GM12878 (cell line): ENCODE results near the gene IPO5. TPM values are rescaled to one million over a fixed set of nuclear protein-coding genes. Genes with fewer than 3 reads are reported as not detected.

Experiments used
- ATAC-seq: fragments of 200-7000 bp; cut with Tn5 transposase; 3 replicates; pipeline ENCODE4 v1.9.1; 2020; ENCODE audit warnings: mild to moderate bottlenecking, moderate library complexity
- BruUV-seq: library from RNA; stranded (reverse); fragments of 400-500 nt; replicated peaks from 2 replicates; lab custom pipeline; 2021; lab: Mats Ljungman, UMichigan
- CTCF ChIA-PET: fragments of 300-600 bp; sonication (Branson Sonifier 250); formaldehyde crosslinking; extraction: SDS; loops from one replicate; lab custom pipeline; 2021; ENCODE audit warnings: inconsistent platforms; lab: Yijun Ruan, JAX
- POLR2A ChIA-PET: fragments of 350-600 bp; formaldehyde crosslinking; extraction: SDS; loops from one replicate; lab custom pipeline; 2021; ENCODE audit warnings: inconsistent platforms; lab: Charles Lee
- RAD21 ChIA-PET: fragments of 300-600 bp; sonication (Branson Sonifier 250); formaldehyde crosslinking; loops from one replicate; lab custom pipeline; 2023; ENCODE audit warnings: antibody characterized with exemption; ENCODE audit not compliant: unreplicated experiment; lab: Charles Lee
- SMC1A ChIA-PET: fragments of 300-600 bp; sonication (Branson Sonifier 250); formaldehyde crosslinking; loops from one replicate; lab custom pipeline; 2023; ENCODE audit not compliant: unreplicated experiment, uncharacterized antibody; lab: Charles Lee
- DNase-seq: peaks from one replicate; pipeline ENCODE4 v3.0.0-alpha.2; 2011; ENCODE audit warnings: low read depth, low spot score
- FAIRE-seq: peaks from 3 replicates; lab custom pipeline; 2011; peaks lifted over from hg19 to GRCh38; lab: Jason Lieb, UNC
- H2AFZ ChIP-seq: 2 replicates; pipeline ENCODE4 v1.6.0; 2011; ENCODE audit warnings: low read depth, low read length, control low read depth; ENCODE audit not compliant: control insufficient read depth
- H3K27ac ChIP-seq: 2 replicates; pipeline ENCODE4 v1.5.1; 2011; ENCODE audit warnings: control low read depth; ENCODE audit not compliant: control insufficient read depth, insufficient read depth
- H3K27me3 ChIP-seq, 2 experiments: replicated peaks in 1 of 2; 2 replicates each; pipeline versions ENCODE4 v1.6.0 to v1.6.1; 2011; ENCODE audit warnings: low read length in 1 of 2; ENCODE audit not compliant: control insufficient read depth in 2 of 2, insufficient read depth in 2 of 2
- H3K36me3 ChIP-seq, 2 experiments: 2 replicates each; pipeline ENCODE4 v1.5.1; 2011; ENCODE audit warnings: low read length in 1 of 2; ENCODE audit not compliant: control insufficient read depth in 2 of 2, insufficient read depth in 2 of 2
- H3K4me1 ChIP-seq: 2 replicates; pipeline ENCODE4 v1.6.1; 2011; ENCODE audit warnings: mild to moderate bottlenecking, low read length, moderate library complexity, mixed read lengths; ENCODE audit not compliant: control insufficient read depth, insufficient read depth
- H3K4me2 ChIP-seq: 2 replicates; pipeline ENCODE4 v1.6.0; 2011; ENCODE audit warnings: control low read depth; ENCODE audit not compliant: control insufficient read depth, insufficient read depth
- H3K4me3 ChIP-seq: fragments of 200-600 bp; sonication (generic); 2 replicates; pipeline ENCODE4 v1.5.1; 2016
- H3K79me2 ChIP-seq: 2 replicates; pipeline ENCODE4 v1.6.0; 2011; ENCODE audit warnings: low read length; ENCODE audit not compliant: control insufficient read depth, insufficient read depth
- H3K9ac ChIP-seq: 2 replicates; pipeline ENCODE4 v1.8.0; 2011; ENCODE audit warnings: low read length, control low read depth, mixed read lengths; ENCODE audit not compliant: control insufficient read depth, insufficient read depth
- H3K9me3 ChIP-seq: replicated peaks from 3 replicates; pipeline ENCODE4 v1.5.1; 2011; ENCODE audit warnings: mild to moderate bottlenecking, low read length; ENCODE audit not compliant: control insufficient read depth, insufficient read depth
- H4K20me1 ChIP-seq: 2 replicates; pipeline ENCODE4 v1.6.0; 2011; ENCODE audit not compliant: control insufficient read depth, insufficient read depth
- NFXL1 ChIP-seq: fragments of 450-650 bp; IDR thresholded peaks from 2 replicates; pipeline ENCODE4 v1.6.1; 2017; ENCODE audit warnings: antibody characterized with exemption, mild to moderate bottlenecking, borderline replicate concordance
- WGBS: methylation state at CpG from one replicate; pipeline ENCODE4 v1.1.6; 2016; ENCODE audit warnings: low lambda C conversion rate; ENCODE audit not compliant: insufficient replicate concordance, insufficient coverage; ENCODE audit errors: missing lambda C conversion rate; 5-methylcytosine and 5-hydroxymethylcytosine counted together
- in situ Hi-C: fragments of 300-500 bp; cut with MboI; formaldehyde crosslinking; loops from 9 replicates; pipeline ENCODE4 v1.14.3; 2018; ENCODE audit warnings: mixed read lengths
- intact Hi-C: fragments of 100-400 bp; cut with micrococcal nuclease; formaldehyde crosslinking; loops from one replicate; pipeline ENCODE4 v1.14.2; 2022; ENCODE audit not compliant: unreplicated experiment
- polyA plus RNA-seq, 11 experiments: library from polyadenylated mRNA; depleted of rRNA in 4 of 11; unstranded in 6 of 11; stranded (reverse) in 5 of 11; fragments of >200 nt; fragmentation: Nextera tagmentation in 4 of 11; fragmentation: Illumina TruSeq in 1 of 11; extraction: Ambion mirVana in 4 of 11; extraction: Trizol in 1 of 11; gene quantifications; 1 replicate in 1 of 11; 2 replicates in 10 of 11; pipeline versions ENCODE4 v1.2.1 to v1.2.3, GENCODE V29; 2011 to 2016; ENCODE audit warnings: inconsistent platforms in 2 of 11, missing spikeins in 2 of 11, low read depth in 1 of 11
- small RNA-seq: library from RNA; depleted of rRNA; stranded (forward); fragments of <200 nt; gene quantifications from one replicate; pipeline ENCODE3, GENCODE V24; 2014
- total RNA-seq, 4 experiments: library from RNA; depleted of rRNA in 3 of 4; stranded (reverse); fragments of >200 nt in 3 of 4; fragmentation: Illumina TruSeq in 1 of 4; extraction: Trizol in 1 of 4; gene quantifications; 2 replicates each; pipeline versions ENCODE4 v1.2.1 to v1.2.3, GENCODE V29; 2013 to 2021

The IPO5 gene
- total and polyA plus RNA-seq, 10 of the 15 experiments (the other 5 are each of a cell fraction or from before 2014, with no cell fraction given), result 45.7 to 196 (median 134) TPM

GRCh38 chr13:98072476-98072875 lies 119.0 kb downstream of the IPO5 start:
- no peak for DNase-seq
- Histone ChIP-seq H3K27me3 (no peaks in the 10 kb centered on the region), H3K27ac (no peak overlapping the region), H3K4me2 (no peak overlapping the region), H3K36me3 (no peaks in the 10 kb centered on the region), H4K20me1 (no peaks in the 10 kb centered on the region), H2AFZ (no peak overlapping the region), H3K9ac (no peak overlapping the region), H3K4me1 (no peaks in the 10 kb centered on the region), H3K4me3 (no peak overlapping the region), H3K79me2 (no peaks in the 10 kb centered on the region), H3K9me3 (no peaks in the 10 kb centered on the region; the same call in 2 of the 3 replicates)
- POLR2A ChIA-PET, result no interaction called here
- SMC1A ChIA-PET, result no interaction called here
- 22% methylated on average over 2 of the region's 2 CpGs for WGBS
- no peak for FAIRE-seq
- BruUV-seq, result no TSS peak
- in situ Hi-C loops, result no loop called here
- CTCF ChIA-PET, result no interaction called here
- no peak for TF ChIP-seq NFXL1
- intact Hi-C loops, result no loop called here
- ATAC-seq, result no peak
- RAD21 ChIA-PET, result no interaction called here

Small RNA genes lying within 50 kb of the gene (small RNA-seq; reads per million reads assigned to genes)
- gene FTLP8, result not detected

Other genes with a start within 250 kb of the IPO5 start
- 0.51 and 0.54 TPM in 2 replicates for gene FARP1, start 189.4 kb downstream of the IPO5 start, total RNA-seq (2014; rRNA removed)
- gene FARP1, start 189.4 kb downstream of the IPO5 start, total RNA-seq (2014; rRNA removed; fragmentation: Illumina TruSeq; extraction: Trizol), result 0.64 and 0.76 TPM in 2 replicates
- gene FARP1, start 189.4 kb downstream of the IPO5 start, total RNA-seq (2021), result 1.5 and 2.2 TPM in 2 replicates
- gene FARP1, start 189.4 kb downstream of the IPO5 start, polyA plus RNA-seq (2011; rRNA removed), result 6.9 and 9.1 TPM in 2 replicates
- 0.27 and 0.78 TPM in 2 replicates for gene FARP1, start 189.4 kb downstream of the IPO5 start, polyA plus RNA-seq (2014; fragmentation: Illumina TruSeq; extraction: Trizol)
- gene FARP1, start 189.4 kb downstream of the IPO5 start, polyA plus RNA-seq (2014; fragmentation: Nextera tagmentation; extraction: Ambion mirVana), result under 1 TPM; 0.20 to 0.52 TPM
- 0.17 and 0.23 TPM in 2 replicates for gene FARP1, start 189.4 kb downstream of the IPO5 start, polyA plus RNA-seq (2014; rRNA removed)
- gene FARP1, start 189.4 kb downstream of the IPO5 start, polyA plus RNA-seq (2016; fragmentation: Nextera tagmentation; extraction: Ambion mirVana), result under 1 TPM; 0.60 to 0.79 TPM
- not detected in 2 replicates for gene RNF113B, start 223.6 kb downstream of the IPO5 start, total RNA-seq (2014; rRNA removed)
- not detected in 2 replicates for gene RNF113B, start 223.6 kb downstream of the IPO5 start, total RNA-seq (2014; rRNA removed; fragmentation: Illumina TruSeq; extraction: Trizol)
- gene RNF113B, start 223.6 kb downstream of the IPO5 start, total RNA-seq (2021), result not detected in 2 replicates
- not detected in 2 replicates for gene RNF113B, start 223.6 kb downstream of the IPO5 start, polyA plus RNA-seq (2011; rRNA removed)
- not detected in 2 replicates for gene RNF113B, start 223.6 kb downstream of the IPO5 start, polyA plus RNA-seq (2014; fragmentation: Illumina TruSeq; extraction: Trizol)
- not detected for gene RNF113B, start 223.6 kb downstream of the IPO5 start, polyA plus RNA-seq (2014; fragmentation: Nextera tagmentation; extraction: Ambion mirVana)
- gene RNF113B, start 223.6 kb downstream of the IPO5 start, polyA plus RNA-seq (2014; rRNA removed), result not detected in 2 replicates
- not detected for gene RNF113B, start 223.6 kb downstream of the IPO5 start, polyA plus RNA-seq (2016; fragmentation: Nextera tagmentation; extraction: Ambion mirVana)